Stimulated activated CD8-positive, alpha-beta memory T cell treated with anti-CD3 and anti-CD28 coated beads, Interleukin-15, amount 100 ng/mL, for 4 hours (primary cell): ENCODE data around the gene CADPS2.

Source experiments
- DNase-seq, 2 donors: peaks; one replicate each; pipeline ENCODE4 v3.0.0-alpha.2; 2020; ENCODE audit warnings: low read depth in 2 of 2

The CADPS2 gene

DNA sequence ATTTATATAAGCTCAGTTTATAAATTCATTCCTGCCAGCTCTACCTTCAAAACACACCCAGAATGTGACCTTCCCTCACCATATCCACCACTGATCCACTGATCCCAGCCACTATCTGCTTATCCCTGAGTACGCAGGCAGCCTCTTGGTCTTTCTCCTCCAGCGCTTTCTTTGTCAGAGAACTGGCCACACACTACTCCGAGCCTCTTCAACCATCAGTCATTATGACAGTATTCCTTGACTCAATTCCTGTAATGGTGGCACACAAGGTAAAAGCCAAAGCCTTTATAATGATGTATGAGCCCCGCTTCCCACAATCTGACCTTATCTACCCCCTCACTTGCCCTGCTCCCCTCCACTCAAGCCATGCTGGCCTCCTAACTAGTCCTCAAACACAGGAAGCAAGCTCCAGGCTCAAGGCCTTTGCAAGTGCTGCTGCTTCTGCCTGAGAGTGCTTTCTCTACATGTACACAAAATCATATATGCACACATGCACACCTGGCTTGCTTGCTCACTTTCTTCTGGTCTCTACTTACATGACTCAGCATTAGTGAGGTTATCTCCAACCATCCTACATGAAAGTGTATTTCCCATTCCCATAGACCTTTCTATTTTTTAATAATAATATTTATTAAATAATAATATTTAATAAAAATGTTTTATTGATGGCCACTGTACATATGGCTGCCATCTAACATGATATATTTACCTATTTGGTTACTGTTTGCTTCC is 431.3 kb downstream of the CADPS2 start:
- no peak for DNase-seq

DNA sequence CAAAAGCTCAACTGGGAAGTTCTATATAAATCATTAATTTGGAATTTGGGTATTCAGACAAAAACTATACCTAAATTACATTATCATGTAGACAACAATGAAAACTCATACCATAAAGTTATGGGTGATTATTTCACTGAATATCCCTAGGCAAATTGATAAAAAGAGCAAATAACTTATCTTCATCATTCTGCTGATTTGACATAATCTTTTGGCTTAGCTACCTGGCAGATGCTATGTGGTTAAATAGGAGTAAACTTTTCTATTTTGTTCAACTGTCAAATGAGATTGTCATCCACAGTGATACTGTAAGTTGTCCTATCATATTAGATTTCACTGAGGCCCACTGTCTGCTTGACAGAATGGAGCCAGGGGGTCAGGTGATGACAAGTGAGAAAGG is 432.8 kb downstream of the CADPS2 start:
- no peak for DNase-seq

DNA sequence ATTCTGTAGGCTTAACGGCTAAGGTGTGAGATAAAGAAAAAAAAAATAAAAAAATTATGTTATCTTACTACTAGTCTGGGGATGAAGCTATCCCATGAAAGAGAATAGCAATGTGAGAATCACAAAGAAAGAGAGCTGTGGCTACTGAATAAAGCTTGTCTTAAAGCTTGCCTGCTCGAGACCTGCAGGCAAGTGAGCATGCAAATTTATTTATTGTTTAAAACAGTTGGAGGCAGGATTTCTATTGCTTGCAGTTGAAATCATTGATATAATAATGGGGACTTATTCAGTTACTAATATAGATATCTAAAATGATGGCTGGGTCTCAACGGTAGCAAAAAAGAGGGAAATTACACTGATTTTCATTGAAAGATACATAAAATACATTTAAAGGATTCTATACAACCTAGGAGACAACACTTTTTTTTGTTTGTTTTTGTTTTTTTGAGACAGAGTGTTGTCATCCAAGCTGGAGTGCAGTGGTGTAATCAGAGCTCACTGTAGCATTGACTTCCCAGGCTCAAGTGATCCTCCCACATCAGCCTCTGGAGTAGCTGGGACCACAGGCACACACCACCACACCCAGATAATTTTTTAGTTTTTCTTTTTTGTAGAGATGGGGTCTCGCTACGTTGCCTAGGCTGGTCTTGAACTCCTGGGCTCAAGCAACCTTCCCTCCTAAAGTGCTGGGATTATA is 437.2 kb downstream of the CADPS2 start:
- DNase-seq: no peak

DNA sequence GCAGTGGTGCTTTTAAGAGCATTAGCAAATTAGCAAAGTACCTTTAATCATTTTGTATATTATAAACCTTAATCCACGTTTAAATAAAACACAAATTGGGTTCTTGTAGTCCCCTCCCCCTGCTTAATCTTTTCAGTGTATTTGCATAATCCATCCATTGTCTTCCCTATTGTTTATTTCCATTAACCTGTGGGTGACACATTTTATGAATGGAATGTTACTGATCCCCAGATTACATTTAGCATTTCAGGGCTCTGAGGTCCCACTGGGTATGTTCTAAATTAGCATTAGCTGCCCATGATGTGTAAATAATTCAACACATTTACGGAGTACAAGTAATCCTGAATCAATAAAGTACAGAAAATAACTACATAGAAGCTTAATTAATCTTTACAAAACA is 443.3 kb downstream of the CADPS2 start:
- DNase-seq: no peak

DNA sequence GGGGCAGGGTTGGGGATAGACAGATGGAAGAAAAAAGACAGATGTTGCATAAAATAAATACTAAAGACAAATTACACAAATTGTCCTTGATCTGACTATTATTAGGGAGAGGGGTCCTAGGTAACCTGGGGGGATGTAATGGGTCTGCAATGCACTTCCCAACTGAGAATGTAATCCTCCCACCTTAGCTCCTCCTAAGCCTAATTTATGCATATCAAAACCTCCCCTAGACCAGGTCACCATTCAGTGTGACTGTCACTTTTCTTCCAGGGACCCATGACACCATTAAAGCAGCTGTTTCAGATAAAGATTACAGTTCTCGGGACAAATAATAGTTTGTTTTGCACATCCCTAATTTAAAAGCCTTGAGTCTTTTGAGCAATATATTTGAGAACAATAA is 447.8 kb downstream of the CADPS2 start:
- no peak for DNase-seq

DNA sequence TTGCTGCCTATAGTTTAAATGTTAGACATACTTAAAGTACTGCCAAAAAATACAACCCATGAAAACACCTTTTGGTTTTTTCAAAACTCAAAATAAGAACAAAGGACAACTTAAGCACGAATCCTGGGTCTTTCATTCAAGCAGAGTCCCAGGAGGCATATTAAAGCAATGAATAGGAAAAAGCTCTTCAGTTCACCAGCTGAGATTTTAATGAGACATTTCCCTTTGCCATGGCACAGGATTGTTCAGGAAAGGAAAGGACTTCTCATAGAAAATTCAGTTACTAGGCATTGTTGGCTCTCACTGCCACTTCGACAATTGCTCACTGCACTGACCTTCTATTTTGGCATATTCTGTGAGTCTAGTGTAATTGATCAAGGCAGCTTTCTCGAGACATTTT is 448.3 kb downstream of the CADPS2 start:
- DNase-seq: no peak

DNA sequence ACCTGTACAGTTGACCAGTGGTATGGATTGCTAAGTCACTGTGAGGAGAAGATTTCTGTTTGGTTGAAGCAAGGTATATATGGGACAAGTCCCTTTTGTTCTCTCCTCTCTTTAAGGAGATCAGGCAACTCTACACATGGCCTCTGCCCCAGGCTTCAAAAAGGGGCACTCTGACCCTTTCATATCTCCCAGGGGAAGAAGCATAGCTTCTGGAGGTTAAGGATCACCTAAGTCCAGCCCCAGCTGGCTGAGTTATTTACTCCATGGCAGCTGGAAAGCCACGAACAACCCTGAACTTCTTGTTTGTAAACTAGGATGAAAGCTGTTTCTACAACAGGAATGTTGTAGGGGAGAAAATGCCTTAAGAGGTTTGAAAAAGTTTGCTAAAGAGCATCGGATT is 452.5 kb downstream of the CADPS2 start:
- no peak for DNase-seq

DNA sequence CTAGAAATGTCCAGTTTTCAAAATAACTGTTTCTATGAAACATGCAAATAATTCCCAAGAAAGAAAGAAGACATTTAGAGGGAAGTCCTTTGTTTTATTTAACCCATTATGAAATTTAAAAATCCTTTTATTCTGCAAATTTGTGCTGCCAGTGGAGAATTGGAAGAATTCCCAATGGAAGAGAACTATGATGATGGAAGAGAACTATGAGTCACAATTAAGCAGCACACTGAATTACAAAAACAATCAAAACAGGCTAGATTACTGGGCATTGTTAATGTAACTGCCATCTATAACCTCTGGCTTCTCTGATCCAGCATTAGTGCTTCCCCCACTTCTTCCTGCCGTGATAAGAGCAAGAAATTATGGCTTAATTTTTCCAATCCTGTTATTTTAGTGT is 455.6 kb downstream of the CADPS2 start:
- no peak for DNase-seq

DNA sequence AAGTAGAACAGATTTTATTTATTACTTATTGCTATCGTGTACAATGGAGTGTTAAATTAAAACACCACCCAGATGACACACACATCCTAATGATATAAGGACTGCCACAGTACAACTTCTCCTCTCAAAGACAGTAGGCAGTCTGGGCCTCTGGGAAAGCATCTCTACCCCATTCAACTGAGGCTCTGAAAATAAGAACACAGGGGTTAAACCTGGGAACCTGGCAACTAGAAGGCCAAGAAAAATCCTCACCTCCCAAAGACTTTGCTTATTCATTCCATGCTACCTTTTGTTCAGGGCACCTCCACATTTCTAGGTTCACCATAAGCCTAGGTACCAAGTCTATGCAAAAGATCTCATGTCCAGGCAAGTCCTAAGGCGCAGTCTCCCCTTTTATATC is 456.3 kb downstream of the CADPS2 start:
- DNase-seq: no peak

DNA sequence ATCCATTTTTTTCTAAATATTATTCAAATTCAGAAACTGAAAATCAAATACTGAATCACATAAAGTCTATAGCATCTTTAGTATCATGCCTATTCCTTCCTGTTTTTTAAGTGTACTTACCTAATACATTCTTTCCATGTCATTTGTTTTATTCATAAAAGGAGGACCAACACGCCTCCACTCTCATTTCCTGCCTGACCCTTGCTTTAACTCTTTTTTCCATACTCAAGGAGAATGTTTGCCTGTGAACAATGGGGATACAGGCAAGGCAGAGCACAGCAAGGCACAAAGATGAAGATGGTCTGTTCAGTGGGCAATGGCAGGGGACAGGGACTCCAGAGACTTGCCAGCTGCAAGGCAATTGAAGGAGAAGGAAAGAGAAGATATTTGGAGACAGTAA is 460.5 kb downstream of the CADPS2 start:
- no peak for DNase-seq

DNA sequence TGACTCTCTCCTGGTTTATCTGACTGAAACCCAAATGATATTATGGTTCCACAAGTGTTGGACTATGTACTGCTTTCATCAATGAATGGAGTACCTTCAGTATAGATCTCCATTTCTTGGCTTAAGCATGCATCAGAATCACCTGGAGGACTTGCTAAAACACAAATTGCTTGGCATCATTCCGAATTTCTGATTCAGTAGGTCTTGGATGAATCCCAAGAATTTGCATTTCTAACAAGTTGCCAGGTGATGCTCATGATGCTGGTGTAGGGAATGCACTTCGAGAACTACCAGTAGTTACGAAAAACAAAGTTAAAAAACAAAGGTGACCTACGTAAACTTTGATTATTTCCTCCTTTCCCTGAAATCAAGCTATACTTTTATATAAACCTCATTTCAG is 462.7 kb downstream of the CADPS2 start:
- no peak for DNase-seq

DNA sequence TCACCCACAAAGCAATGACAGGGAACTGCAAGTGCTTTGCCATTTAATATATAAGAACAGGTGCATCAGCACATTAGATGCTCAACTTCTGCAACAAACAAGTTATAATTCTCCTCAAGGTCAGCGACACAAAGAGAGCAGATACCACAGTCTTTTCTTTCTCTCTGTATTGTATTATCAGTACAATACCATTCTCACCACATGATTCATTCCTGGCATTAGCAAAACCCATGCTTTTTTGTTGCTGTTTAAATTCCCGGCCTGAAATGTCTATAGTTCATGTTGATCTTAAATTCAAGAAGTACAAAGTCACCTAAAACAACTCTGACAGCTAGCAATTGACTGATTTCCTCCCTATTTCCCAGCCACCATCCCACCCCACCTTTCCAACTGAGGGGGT is 469.9 kb downstream of the CADPS2 start:
- no peak for DNase-seq

DNA sequence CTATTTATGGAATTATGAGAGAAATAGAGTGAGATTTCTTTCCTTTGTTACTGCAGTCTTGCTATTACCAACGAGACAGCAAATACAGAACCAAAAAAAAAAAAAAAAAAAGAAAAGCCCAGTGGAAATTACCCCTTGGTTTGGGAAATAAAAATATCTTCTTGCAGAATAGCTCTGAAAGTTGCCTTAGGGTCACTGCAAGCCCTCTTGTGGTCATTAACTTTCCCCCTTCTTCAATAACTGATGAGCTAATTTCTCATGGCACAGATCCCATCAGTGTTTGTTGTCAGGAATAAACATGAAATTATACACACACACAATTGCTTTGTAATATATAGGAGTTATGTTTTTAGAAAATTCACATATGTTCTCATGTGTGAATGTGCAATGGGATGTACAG is 470.8 kb downstream of the CADPS2 start:
- DNase-seq: no peak

DNA sequence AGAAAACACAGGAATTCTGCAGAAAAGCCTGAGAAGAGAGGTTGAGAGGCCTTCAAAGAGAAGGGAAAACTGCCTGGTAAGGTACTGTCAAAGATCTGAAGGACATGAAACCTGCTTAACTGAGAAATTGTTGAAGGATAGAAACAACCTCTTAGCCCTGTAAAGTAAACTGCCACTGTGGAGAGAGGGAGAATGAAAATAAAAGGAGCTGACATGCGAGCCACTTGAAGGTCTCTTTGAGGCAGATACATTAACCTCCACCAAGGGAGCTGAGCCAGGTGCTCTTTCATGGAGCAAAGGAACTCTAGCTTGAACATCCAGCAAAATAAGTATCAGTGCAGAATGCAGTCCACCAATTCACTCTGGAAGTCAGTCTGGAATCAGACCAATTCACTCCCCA is 472.9 kb downstream of the CADPS2 start:
- no peak for DNase-seq

DNA sequence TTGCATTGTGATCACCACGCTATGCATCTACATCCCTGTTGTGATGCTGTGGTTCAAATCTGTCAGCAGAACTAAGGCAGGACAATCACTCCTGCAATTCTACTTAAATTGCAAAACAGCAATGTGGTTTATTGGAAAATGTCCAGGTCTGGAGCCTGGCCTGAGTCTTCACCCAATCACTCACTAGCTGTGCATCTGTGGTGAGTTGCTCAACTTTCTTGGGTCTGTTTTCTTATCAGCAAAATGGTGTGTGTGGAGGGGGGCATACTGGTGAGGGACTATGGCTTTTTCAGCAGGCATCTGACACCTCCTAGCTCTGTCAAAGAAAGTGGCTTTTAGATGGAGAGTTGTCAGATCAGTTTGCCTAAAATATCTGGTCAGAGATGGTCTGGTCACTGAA is 473.4 kb downstream of the CADPS2 start:
- no peak for DNase-seq

DNA sequence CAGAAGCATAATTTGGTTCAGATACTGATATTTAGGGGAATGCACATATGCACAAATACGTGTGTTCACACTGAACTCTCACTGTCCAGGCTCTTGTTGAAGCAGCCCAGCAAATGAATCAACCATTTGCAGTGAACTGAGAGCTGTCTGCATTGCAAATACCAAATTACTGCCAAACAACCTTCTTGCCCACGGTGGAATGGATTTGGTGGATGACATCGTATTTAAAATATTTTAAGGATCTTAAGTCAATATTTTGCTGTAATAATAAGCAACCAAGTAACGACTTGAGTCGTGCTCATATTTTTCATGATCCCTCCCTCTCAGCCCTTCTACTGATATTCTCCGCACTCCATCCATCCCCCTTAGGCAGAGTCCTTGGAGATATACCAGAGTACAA is 473.8 kb downstream of the CADPS2 start:
- DNase-seq: no peak

DNA sequence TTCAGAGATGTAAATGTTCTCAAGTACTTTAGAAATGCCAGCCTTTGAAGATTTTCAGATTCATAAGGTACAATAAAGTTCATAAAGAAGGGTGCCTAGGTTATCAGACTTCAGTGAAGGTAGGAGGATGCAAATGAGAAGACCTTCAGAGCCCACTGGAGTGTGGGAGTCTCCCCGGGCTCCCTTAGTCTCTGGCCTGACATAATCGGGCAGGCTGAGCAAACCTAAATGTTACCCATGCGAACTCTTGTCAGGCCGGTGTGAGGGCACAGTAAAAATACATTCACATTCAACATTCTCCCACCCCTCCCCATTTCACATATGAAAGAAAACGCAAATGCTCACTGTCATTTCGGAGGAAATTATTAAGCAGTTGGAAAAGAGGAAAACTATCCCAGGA is 479.1 kb downstream of the CADPS2 start:
- DNase-seq: no peak

DNA sequence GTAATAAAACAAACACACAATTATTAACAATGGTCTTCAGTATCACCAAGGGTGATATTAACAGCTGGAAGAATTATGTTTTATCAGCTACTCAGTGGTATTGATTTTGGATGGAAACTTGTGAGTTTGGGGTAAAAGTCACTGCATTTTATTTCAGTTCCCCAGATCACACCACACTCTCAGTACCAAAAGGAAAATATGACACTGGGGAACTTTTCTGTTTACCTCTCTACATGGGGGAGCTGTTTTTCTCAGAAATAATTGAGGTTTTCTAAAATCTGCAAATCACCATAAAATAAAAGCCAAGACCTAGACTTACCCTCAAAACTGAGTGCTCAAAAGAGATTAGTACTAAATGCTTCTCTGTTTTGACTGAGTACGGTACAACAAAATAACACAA is 483.1 kb downstream of the CADPS2 start:
- DNase-seq: no peak

DNA sequence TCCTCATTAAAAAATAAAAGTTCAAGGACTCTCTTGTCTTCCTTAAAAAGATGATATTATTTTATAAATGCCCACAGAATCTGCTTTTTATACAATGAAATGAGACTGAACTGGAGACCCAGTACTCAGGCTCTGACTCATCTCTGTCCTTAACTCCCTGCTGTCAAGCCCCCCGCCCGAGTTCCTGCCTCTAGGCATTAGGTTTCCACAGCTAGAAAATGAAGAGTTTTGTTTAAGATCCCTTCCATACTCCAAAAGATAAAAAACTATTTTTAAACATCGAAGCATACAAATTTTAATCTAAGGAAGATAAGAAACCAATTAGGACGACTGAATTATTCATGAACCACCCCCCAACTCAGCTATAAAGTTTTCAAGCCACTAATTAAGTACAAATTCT is 484.0 kb downstream of the CADPS2 start:
- DNase-seq: no peak

DNA sequence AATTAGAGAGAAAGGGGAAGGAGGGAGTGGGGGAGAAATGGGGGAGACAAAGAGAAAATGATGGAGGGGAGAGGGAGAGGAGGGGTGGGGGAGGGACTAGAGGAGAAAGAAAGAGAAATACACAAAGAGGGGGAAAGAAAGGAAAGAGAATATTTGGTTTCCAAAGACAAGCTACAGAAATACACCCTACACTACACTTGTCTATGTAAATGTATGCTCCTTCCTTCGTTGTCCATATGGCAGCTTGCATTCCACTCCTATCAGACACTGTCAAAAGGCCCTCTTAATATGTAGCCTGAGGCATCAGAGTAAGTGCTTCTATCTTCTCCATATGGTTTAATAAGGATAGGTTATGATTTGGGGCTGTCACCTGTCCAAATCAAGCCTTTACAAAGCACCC is 488.9 kb downstream of the CADPS2 start:
- no peak for DNase-seq

DNA sequence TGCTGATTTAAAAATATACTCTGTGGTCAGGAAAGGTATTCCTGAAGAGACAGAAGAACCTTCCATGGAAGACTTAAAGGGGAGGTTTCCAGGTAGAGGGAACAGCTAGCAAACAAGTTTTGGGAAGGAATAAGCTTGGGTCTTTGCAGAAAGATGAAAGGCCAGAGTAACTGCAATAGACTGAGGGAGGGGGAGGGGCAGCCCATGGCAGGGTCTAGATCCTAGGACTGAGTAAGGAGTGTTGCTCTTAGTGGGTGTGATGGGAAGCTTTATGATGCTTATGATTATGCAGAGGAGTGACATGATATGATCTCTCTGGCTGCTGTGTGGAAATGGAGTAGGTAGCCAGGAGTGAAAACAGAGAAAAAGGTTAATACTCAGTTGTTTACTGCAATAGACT is 491.7 kb downstream of the CADPS2 start:
- DNase-seq: no peak

DNA sequence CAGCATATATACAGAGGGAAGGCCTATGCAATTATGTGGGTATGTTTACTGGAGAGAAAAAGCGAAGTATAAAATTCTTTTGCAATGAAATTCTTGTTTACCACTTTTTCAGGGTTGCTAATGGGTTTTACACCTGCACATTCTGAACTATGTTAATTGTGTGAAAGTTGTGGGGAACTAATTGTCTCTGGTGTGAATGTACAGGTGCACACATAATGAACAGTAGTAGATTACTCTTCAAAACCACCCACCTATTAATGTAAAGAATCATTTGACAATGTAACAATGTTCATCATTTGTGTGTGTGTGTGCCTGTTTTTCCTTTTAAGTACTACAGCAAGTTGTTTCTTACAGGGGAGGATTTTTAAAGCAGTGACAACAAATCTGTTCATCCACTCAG is 501.7 kb downstream of the CADPS2 start:
- no peak for DNase-seq

DNA sequence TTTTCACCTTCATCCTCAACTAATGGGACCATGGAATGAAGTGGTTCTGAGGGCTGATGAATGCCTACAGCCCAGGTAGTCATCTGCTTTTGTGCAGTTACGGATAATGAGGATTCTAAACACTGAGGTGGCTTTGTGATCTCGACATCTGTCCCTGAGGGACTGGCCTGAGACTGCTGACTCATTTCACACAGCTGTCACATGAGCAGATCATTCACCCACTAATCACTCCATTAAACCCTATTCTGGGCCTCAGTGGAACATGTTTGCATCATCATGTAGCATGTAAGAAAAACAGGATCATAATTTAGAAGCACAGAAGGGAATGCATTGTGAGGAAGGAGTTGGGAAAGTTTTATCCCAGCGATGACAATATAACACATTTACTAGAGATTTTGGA is 502.3 kb downstream of the CADPS2 start:
- no peak for DNase-seq

DNA sequence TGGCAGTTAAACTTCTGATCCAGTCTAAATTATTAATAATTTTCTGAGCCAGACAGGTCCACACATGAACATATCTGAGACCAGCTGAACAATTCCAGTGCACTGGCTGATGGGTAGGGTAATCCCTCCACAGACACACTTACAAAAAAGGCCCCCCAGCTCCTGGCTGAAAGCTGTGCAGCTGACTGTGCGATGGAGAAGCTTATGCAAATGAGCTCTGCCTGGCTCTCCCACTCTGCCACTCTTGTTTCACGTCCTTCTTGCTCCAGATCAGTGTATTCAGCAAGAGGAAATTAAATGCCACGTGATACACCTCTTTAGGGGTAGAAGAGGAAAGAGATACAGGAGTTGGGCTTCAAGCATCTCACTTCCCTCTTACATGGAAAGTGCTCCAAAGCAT is 505.3 kb downstream of the CADPS2 start:
- no peak for DNase-seq
